SK-N-SH (cell line): ENCODE measurements around the gene ZNF662.

Experiments used
- CTCF ChIP-seq: fragments of 200-600 bp; sonication (generic); IDR thresholded peaks from 2 replicates; pipeline ENCODE4 v1.6.1; 2017; ENCODE audit warnings: antibody characterized with exemption, mild to moderate bottlenecking, moderate library complexity
- FOXJ3 ChIP-seq: sonication (generic); formaldehyde crosslinking; IDR thresholded peaks from 2 replicates; pipeline ENCODE4 v1.5.1; 2020; ENCODE audit warnings: mild to moderate bottlenecking, missing genetic modification reagents
- GABPA ChIP-seq: IDR thresholded peaks from 2 replicates; pipeline ENCODE4 v1.4.0; 2012; ENCODE audit warnings: low read depth, mild to moderate bottlenecking
- JUND ChIP-seq: IDR thresholded peaks from 2 replicates; pipeline ENCODE4 v1.4.0; 2012
- MXI1 ChIP-seq: IDR thresholded peaks from 2 replicates; pipeline ENCODE4 v1.6.1; 2012; ENCODE audit warnings: mild to moderate bottlenecking, low read depth, low read length, improper control_type of control experiment
- POLR2AphosphoS5 ChIP-seq: IDR thresholded peaks from 2 replicates; pipeline ENCODE4 v1.6.1; 2012; ENCODE audit warnings: low read depth, low read length
- REST ChIP-seq: IDR thresholded peaks from 2 replicates; pipeline ENCODE4 v1.6.1; 2012; ENCODE audit warnings: mild to moderate bottlenecking, low read depth, low read length, moderate library complexity
- TAF1 ChIP-seq: IDR thresholded peaks from 2 replicates; pipeline ENCODE4 v1.6.1; 2012; ENCODE audit warnings: low read depth, mild to moderate bottlenecking, low read length, moderate library complexity, borderline replicate concordance
- TEAD4 ChIP-seq: IDR thresholded peaks from 2 replicates; pipeline ENCODE4 v1.4.0; 2012; ENCODE audit warnings: mild to moderate bottlenecking, borderline replicate concordance; ENCODE audit not compliant: insufficient read depth
- TF ChIP-seq, protein P1 (sequence below): IDR thresholded peaks from 2 replicates; pipeline ENCODE4; 2012

DNA sequence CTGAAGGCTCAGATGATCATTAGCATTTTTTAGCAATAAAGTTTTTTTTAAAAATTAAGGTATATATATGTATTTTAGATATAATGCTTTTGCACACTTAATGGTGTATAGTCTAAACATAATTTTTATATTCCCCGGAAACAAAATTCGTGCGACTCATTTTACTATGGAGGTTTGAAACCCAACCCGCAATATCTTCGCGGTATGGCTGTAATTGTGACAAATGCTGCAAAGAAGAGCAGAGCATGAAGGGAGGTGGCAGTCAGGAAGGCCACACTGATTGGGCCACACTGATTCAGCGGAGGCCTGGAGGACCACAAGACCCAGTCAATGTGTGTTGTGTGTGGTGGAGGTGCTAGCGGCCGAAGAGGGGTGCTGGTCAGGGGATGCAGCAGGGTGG is 25.8 kb upstream of the ZNF662 start:
- TF ChIP-seq, protein P1, sequence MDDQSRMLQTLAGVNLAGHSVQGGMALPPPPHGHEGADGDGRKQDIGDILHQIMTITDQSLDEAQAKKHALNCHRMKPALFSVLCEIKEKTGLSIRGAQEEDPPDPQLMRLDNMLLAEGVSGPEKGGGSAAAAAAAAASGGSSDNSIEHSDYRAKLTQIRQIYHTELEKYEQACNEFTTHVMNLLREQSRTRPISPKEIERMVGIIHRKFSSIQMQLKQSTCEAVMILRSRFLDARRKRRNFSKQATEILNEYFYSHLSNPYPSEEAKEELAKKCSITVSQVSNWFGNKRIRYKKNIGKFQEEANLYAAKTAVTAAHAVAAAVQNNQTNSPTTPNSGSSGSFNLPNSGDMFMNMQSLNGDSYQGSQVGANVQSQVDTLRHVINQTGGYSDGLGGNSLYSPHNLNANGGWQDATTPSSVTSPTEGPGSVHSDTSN, result no peak
- TF ChIP-seq GABPA (no peak), POLR2AphosphoS5 (no peak), CTCF (no peak), TAF1 (no peak), REST (no peak), MXI1 (no peak), TEAD4 (no peak), JUND (no peak), FOXJ3 (CRISPR knock-in tag) (no peak)
